ENCODE data around the gene CACNA1C.

The CACNA1C gene

DNA sequence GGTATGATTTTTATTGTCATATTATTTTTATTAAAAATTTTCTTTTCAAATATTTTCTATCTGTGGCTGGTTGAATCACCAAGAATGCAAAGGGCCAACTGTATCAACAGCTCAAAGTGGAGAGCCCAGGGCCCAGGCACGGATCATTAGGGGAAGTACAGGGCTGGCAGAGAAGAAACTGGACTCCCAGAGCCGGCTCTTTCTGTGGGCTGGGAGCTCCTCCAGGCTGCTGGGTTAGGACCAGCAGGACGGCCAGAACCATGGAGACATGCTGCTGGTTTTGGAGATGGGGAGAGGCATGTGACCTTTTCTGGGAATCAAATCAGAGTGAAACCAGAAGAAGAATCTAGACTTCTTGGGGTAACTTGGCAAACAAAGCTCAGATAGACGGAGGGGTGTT, 220.5 kb downstream of the CACNA1C start:
- no peak for DNase-seq (ENCODE audit: low read depth in 1 of 2, low spot score in 1 of 2)

DNA sequence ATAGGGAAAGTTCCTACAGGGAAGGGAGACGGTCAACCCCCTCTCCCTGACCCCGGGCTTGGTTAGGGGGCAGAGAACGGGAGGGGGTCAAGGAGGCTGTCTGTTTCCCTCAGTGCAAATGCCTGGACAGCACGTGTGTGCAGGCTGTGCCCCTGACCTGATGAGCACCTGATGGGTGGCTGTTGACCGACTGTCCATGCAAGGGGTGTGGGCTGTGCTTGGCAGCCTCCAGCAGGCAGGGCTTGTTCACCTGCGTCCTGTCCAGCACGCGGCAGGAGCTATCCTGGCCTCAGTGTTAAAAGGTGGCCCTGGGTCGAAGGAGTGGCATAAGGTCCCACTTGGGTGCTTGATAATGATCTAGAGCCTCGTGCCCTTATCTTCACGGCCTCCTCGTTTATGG, 221.0 kb downstream of the CACNA1C start:
- DNase-seq (ENCODE audit: low read depth in 1 of 2, low spot score in 1 of 2), result no peak

DNA sequence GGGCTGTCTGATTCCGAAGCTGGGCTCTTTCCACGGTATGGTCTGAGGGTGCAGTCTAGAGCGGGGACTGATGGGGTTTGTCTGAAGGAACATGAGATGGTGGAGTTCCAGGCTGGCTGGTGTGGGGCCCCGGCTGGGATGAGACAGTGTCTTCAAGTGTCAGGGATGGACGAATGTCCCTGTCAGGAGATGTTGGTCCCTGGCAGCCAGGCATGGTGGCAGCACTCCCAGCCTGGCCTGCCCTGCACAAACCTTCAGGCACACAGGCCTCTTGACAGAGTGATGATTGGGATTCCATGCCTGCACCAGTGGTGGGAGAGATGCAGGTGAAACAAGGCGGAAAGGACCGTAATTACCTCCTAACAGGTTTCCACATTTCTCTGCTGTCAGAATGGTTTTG, 221.9 kb downstream of the CACNA1C start:
- no peak for DNase-seq (ENCODE audit: low read depth in 1 of 2, low spot score in 1 of 2)

DNA sequence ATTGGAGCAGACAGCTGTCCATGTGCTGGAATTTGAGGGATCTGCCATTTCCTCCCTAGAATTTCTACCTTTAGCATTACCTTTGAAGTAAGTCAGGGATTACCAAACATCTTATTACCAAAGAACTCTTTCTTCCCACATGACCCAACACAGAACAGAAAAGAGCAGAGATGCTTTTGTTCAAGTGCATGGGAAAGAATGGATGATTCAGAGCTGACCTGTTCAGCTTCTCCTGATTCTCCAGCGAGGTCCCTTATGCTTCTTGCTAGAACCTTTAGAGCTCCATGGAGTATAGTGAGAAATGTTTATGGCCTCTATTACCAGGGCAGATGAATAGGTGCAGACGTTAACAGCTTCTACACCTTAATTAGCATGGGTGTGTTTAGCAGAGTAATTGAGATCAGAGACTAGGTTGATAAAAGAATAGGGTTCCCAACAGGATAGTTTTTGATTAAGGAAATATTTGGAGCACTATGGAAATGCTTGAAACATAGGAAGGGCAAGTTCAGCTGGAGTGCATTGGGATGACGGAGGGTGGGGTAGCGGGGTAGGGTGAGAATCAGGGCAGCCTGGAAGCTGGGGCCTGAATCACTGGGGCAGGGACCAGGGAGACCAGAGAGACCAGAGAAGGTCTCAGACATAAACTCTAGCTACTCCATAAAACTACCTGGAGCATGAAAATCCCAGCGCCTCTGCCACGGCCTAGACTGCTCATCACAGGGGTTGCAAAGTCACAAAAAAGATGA, 223.7 kb downstream of the CACNA1C start:
- DNase-seq (ENCODE audit: low read depth in 1 of 2, low spot score in 1 of 2), result no peak

DNA sequence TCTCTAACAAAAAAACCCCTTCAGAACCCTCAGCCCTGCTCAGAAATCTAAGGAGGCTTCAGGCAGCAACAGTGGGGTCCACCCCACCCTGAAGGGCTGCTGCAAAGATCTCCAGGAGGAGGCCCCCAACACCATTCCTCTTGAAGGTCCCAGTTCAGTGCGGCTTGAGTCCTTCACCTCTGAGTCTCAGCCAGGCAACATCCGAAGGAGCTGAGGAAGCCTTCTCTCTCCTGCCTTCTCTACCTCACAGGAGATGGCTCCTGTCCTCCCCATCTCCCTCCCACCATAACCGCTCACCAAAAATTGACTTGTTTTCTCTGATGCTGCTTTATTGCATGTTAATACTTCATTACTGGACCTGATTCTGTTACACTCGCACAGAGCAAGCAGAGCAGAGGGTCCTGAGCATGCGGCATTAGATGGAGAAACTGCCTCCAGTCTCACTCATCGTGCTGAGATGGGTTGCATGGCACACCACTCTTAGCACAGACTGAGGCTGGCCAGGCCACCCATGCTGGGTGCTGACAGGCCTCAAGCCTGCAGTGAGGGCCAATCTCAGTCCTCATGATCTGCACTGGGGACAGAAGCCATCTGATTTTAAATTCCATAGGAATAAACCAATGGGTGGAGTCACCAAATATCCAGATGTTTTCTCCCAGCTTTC, 224.8 kb downstream of the CACNA1C start:
- no peak for DNase-seq (ENCODE audit: low read depth in 1 of 2, low spot score in 1 of 2)

DNA sequence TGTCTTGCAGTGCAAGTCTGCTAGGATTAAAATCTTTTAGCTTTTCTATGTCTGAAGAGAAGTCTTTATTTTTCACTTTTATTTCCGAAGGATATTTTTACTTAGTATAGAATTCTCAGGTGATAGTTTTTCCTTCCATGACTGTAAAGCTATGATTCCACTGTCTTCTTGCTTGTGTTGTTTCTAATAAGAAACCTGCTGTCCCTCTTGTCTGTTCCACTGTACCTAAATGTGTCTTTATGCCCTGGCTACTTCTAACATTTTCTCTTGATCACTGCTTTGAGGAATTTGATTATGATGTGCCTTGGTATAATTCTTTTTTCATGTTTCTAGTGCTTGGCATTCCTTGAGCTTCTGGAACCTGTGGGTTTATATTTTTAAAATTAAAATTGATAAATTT, 228.7 kb downstream of the CACNA1C start:
- DNase-seq (ENCODE audit: low read depth in 1 of 2, low spot score in 1 of 2), result no peak

DNA sequence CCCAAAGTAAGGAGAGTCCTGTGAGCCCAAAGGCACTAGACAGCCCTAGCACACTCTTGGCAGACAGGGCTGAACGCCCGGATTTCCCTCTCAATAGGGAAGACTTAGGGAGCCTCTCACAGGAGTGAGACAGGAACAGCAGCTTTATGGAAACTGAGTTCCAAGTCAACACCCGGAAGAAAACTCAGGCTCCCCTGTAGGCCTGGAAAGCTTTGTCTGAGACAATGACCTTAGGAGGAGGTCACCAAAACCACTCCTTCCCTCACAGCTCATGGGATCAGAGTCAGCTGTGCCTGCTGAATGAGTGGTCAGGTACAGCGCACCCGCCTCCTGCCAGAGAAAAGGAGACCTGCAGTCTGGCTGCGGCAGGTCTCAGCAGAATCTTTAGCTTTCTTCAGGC, 229.5 kb downstream of the CACNA1C start:
- DNase-seq (ENCODE audit: low read depth in 1 of 2, low spot score in 1 of 2), result no peak

DNA sequence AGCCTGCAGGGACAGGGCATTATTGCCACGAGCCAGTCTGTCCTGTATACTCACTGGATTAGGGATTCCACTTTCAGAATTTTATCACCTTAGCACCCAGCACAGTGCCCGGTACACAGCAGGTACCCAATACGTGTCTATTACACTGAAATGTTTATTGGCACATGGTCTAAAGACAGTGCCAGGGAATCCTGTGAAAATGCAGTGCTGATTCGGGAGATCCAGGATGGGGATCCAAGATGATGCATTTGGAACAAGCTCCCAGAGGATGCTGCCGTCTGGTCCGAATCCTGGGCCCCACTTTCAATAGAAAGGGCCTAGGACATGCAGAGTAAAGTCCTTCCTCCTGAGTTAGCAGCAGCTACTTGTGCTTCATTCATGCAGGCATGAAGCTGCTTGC, 230.7 kb downstream of the CACNA1C start:
- no peak for DNase-seq (ENCODE audit: low read depth in 1 of 2, low spot score in 1 of 2)

DNA sequence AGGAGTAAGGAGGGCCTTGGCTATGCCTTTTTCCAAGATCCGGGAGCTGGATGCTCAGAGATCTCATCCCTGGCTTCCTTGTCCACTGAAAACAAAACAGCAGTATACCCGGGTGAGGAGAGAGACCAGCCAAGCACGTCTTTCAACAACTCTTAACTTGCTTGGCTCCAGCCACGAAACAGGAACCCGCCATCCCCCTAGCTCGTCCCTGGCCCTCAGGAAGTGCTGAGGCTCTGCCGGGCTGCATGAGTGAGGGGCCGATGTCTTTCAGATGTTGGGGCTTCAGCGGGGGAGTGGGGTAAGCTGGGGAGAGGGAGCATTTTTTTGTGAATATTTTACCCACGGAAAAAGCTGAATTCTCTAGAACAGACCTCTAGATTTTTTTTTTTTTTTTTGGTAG, 231.1 kb downstream of the CACNA1C start:
- no peak for DNase-seq (ENCODE audit: low read depth in 1 of 2, low spot score in 1 of 2)

DNA sequence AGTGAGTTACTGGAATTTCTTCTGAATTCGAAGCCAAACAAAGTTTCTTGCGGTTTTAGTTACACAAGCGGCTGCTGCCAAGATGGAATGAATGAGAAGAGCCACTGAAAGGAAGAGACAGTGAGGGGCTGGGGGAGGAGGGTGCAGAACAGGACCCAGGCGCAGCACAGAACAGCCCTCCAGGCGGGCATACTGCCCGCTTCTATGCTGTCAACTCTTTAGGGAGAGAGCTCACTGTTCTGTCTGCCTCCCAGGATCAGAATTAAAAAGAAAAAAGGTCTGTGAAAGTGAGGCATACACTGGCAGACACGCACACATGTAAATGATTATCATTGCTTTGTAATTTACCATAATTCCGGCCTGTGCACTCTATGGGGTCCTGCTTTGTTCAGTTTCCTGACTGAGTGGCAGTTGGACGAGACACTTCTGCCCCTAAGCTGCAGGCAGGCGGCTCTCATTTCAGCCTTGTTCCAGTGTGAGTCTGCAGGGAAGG, 231.6 kb downstream of the CACNA1C start:
- DNase-seq (ENCODE audit: low read depth in 1 of 2, low spot score in 1 of 2), result no peak

DNA sequence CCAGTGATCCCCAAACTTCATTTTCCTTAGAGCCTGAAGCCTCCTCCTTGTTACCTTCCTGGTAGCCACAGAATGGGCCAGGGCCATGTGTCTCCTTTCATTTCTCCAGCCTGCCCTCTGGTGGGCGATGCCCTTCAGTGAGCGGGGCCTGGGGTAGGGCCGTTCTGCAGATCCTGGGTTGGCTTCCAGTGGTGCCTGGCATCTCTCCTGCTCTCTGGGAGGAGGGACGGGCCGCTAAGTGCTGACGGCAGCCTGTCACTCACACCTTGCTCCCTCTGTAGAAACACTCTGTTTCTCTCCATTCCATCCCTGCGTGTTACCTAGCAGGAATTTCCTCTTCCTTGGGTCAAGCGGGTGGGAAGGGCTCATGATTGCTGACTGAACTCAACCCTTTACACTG, 232.1 kb downstream of the CACNA1C start:
- DNase-seq (ENCODE audit: low read depth in 1 of 2, low spot score in 1 of 2), result no peak

DNA sequence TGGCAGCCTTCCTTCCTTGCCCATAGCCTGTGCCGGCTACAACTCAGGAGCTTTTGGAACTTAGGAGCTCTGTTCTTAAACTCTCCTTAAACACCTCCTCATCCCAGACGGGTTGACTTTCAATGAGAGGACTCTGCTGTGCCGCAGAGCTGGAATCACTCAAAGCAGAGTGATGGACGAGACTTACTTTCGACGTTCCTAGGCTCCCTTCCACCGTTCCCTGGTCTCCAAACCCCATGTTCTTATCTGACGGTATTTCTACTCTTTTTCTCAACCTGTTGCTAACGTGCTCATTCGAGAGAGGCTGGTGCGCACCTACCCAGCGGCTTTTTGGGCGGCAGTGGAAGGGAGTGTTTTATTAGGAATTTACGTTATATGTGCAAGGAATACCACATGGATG, 232.7 kb downstream of the CACNA1C start:
- DNase-seq (ENCODE audit: low read depth in 1 of 2, low spot score in 1 of 2), result no peak

DNA sequence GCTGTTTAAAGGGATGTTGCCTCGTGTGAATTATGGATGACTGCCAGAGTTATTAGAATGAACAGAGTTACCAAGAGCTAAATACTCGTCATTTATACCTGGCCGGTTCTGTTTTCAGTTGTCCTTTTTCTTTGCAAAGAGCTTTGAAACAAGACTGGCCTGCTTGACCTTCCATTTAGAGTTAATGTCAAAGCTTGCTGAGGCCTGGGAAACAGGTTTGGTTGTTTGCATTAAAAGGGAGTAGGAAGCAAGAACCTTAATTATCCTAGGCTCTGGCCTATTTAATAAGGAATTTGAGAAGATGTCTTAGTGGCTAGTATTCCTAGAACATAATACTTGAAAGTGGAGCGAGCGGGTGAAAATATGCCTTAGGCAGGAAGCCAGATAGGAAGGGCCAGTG, 233.3 kb downstream of the CACNA1C start:
- DNase-seq (ENCODE audit: low read depth in 1 of 2, low spot score in 1 of 2), result no peak

DNA sequence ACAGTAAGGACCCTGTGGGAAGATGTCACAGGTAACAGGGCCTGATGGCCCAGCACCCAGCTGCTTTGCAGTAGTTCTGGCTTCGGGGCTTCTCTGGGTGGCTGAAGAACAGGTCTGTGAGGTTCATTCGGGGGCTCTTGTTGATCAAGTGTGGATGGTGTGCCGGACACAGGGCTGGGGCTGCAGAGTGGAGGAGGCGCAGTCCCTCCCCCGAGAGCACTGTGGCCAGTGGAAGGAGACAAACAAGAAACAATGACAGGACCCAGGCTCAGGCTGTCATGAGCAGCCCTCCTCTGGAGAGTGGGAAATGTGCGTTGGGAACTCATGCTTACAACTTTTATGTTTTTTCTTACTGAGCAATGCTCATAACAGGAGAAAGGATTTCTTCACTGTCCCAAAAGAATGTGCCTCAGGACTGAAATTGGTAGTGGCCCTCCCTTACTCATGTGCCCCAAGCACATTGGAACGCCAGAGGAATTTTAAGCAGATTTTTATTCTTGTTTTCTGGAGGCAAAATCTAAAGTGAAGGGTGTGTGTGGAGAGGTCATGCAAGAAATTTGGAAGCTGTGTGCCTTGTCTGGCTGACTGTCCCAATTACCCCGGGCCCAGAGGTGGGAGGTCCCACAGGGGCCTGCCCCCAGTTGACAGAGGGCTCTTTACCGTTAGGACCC, 233.8 kb downstream of the CACNA1C start:
- no peak for DNase-seq (ENCODE audit: low read depth in 1 of 2, low spot score in 1 of 2)

DNA sequence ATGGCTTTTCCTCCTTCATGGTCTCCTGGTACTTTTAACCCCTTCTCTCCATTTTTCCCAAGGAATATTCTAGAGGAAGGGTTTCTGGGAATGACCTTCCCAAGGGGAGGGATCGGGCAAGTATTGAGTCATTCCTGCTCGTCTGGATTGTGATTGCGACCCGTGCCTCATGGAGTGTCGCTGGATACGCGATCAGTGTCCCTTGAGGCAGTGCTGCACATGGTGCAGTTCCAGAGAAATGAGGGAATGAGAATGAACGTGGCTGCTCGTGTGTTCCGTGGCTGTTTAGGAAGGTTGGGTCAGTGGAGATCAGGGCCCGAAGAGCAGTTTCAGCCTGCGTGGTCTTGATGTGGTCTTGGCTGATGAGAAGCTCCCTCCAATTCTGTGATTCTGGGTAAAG, 234.4 kb downstream of the CACNA1C start:
- DNase-seq (ENCODE audit: low read depth in 1 of 2, low spot score in 1 of 2), result no peak

DNA sequence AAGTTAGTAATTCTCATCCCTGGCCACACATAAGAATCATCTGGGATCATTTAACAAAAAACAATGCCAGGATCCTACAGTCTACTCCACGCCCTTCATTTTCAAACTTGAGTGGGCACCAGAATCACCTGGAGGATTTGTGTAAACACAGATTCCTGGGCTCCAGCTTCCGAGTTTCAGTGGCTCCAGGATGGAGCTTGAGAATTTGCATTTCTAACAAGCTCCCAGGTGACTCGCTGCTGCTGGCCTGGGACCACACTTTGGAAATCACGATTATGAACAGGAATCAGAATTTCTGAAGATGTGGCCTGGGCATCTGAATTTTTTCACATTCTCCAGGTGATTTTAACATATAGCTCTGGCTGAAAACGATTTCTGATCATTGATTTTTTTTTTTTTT, 234.8 kb downstream of the CACNA1C start:
- DNase-seq (ENCODE audit: low read depth in 1 of 2, low spot score in 1 of 2), result no peak

DNA sequence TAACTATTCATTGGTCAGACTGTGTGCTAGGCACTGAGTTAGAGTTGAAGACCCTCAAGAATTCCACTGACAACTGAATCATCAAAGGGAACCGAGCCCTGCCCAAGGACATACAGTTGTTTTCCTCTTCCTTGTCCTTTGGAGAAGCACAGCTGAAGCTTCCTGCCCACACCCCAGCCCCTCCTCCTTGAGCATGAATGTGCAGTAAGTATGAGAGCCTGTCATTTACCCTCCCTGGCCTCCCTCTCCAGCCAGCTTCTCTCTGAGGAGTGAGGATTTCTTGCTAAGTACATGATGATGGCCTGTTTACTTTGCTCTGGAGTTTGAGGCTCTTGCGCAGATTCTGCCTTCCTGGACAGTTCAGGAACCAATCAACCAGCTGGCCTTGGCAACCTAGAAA, 235.2 kb downstream of the CACNA1C start:
- DNase-seq (ENCODE audit: low read depth in 1 of 2, low spot score in 1 of 2), result no peak

DNA sequence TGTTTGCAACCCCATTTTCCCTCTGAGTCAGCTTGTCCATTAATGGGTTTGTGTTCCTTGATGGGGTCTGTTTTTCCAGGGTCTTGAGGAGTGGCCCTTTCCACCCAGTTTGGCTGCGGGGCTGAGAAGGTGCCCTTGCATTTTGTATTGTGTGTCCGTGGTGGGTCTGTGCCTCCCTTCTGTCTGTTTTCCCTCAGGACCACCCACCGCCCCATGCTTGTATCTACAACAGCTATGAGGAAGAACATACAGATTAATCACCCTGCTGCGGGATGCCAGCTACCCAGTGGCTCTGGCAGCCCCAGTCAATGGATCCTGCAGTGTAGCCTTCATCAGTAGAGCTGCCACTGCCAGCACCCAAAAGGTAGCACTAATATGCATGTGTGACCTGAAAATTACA, 235.7 kb downstream of the CACNA1C start:
- DNase-seq (ENCODE audit: low read depth in 1 of 2, low spot score in 1 of 2), result no peak

DNA sequence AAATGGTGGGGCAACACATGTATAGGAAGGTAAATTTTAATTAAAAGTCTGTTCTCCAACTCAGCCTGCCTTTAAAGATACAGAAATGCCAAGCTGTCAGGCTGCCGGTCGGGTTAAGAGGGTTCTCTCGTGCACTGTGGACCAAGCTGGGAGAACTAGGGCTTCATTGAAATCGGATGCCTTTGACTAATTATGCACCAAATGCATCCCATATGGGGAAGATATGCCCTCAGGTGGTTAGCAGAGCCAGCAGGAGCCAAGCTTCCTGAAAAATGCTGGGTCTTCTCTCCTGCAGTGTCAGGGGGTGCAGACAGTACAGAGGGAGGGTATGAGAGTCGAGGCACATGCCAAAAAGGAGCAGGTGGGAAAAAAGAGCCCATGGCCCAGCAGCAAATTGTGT, 236.1 kb downstream of the CACNA1C start:
- no peak for DNase-seq (ENCODE audit: low read depth in 1 of 2, low spot score in 1 of 2)

DNA sequence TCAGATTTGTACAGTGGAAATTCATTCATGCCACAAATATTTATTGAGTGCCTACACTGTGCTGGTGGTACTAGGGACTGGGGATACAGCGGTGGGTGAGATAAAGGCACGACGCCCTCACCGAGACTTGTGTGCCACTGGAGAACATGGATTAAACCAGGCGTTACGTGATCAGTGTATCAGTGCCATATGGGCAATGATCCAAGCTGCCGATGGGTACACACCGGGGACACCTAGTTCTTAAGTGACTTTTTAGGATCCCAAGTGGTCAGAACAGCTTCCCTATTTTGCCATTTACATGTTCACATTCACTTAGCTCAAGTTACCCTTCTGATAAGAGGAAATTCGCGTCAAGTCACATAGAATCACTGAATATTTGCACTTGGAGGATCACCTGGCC, 236.7 kb downstream of the CACNA1C start:
- DNase-seq (ENCODE audit: low read depth in 1 of 2, low spot score in 1 of 2), result no peak

DNA sequence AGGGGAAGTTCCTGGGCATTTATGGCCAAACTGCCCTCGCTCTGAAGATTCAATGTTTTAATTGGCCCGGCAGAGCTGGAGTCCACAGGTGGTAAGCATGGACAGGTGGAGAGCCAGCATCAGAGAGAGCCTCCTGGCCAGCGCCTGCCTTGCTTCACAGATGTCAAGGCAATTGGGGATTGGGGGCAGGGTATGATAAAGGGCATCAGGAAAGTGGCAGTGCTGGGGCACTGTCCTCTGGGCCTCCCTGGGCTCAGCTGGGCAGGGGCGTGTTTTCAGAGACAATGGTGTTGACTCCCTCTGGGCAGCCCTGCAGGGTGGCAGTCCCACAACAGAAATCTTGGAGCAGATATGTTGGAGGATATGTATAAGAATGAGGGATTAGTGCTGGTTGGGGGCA, 237.3 kb downstream of the CACNA1C start:
- no peak for DNase-seq (ENCODE audit: low read depth in 1 of 2, low spot score in 1 of 2)

DNA sequence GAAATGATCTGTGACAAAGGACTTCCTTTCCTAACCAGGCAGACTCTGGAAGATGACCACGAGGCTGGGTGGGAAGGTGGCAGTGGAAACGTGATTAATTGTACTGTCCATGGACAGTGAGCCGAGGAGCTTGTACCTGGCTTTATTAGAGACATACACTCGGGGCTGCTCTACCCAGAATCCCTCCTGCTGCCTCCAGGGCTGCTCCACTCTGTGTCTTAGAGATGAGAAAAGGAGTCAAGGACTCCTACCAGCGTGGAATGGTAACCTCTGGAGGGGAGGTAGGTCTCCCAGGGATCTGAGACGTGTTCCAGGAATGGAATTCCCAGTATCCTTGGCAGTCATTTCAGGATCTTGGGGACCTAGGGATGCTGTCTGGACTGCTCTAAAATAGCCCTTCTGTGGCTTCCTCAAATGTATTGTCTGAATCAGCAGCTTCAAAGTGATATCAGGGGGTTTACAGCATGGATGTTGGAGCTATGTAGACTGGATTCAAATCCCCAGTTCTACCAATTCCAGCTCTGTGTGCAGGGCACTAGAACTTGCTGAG, 237.8 kb downstream of the CACNA1C start:
- DNase-seq (ENCODE audit: low read depth in 1 of 2, low spot score in 1 of 2), result no peak

Data from activated CD4-positive, alpha-beta T cell treated with anti-CD3 and anti-CD28 coated beads, Interleukin-2, amount 50 U/mL, for 24 hours (primary cell).